Gastroesophageal sphincter (tissue), 4 donors: ENCODE measurements around the gene EHD3. TPM values are rescaled to one million over a fixed set of nuclear protein-coding genes. Genes with fewer than 3 reads are reported as not detected.
A peak's percentile ranks its signal among the peaks of the same experiment; 100 is the strongest.

ENCODE experiments used
- ATAC-seq: fragments of 150-250 bp; one replicate; pipeline ENCODE4 v1.9.1; 2016; ENCODE audit warnings: mild to moderate bottlenecking, moderate library complexity
- H3K27ac ChIP-seq, 4 donors: fragments of 200-600 bp; sonication (generic) in 3 of 4; 1 replicate in 3 of 4; 2 replicates in 1 of 4; pipeline ENCODE4 v1.5.1; 2016 to 2019
- H3K27me3 ChIP-seq: fragments of 200-600 bp; sonication (generic); one replicate; pipeline ENCODE4 v1.5.1; 2019
- H3K36me3 ChIP-seq, 2 donors: fragments of 200-600 bp; sonication (generic); one replicate each; pipeline ENCODE4 v1.5.1; 2019; ENCODE audit warnings: control low read depth in 1 of 2
- H3K4me1 ChIP-seq, 3 donors: fragments of 200-600 bp; sonication (generic); 1 replicate in 2 of 3; 2 replicates in 1 of 3; pipeline ENCODE4 v1.5.1; 2016 to 2019; ENCODE audit warnings: control low read depth in 2 of 3
- H3K4me3 ChIP-seq, 2 donors: fragments of 200-600 bp; sonication (generic); one replicate each; pipeline ENCODE4 v1.5.1; 2019; ENCODE audit warnings: mild to moderate bottlenecking in 1 of 2, moderate library complexity in 1 of 2
- H3K9me3 ChIP-seq, 3 donors: fragments of 200-600 bp; sonication (generic); one replicate each; pipeline ENCODE4 v1.5.1; 2017 to 2019; ENCODE audit warnings: control low read depth in 2 of 3
- CTCF ChIP-seq, 4 experiments: fragments of 200-600 bp in 2 of 4; fragments of 450-650 bp in 2 of 4; sonication (generic) in 1 of 4; IDR thresholded peaks; one replicate each; pipeline ENCODE4 v1.5.1; 2017 to 2019; ENCODE audit warnings: antibody characterized with exemption in 4 of 4, mild to moderate bottlenecking in 2 of 4, moderate library complexity in 2 of 4
- EP300 ChIP-seq: sonication (generic); formaldehyde crosslinking; IDR thresholded peaks from one replicate; pipeline ENCODE4 v1.6.1; 2017; ENCODE audit warnings: antibody characterized with exemption, mild to moderate bottlenecking
- POLR2A ChIP-seq, 2 donors: fragments of 450-650 bp; IDR thresholded peaks; one replicate each; pipeline ENCODE4 v1.6.1; 2017; ENCODE audit warnings: antibody characterized with exemption in 2 of 2, mild to moderate bottlenecking in 2 of 2, moderate library complexity in 1 of 2
- POLR2AphosphoS5 ChIP-seq: sonication (generic); formaldehyde crosslinking; IDR thresholded peaks from one replicate; pipeline ENCODE4 v1.6.1; 2017; ENCODE audit warnings: antibody characterized with exemption
- WGBS, 2 donors: methylation state at CpG; one replicate each; pipeline ENCODE4 v1.1.5; 2018; ENCODE audit warnings: low coverage in 1 of 2; 5-methylcytosine and 5-hydroxymethylcytosine counted together
- total RNA-seq, 4 donors: library from RNA; depleted of rRNA; stranded (reverse); fragments of >200 nt; gene quantifications; one replicate each; pipeline ENCODE4 v1.1.0, GENCODE V29; 2016

EHD3 gene
- total RNA-seq, 4 donors from 2014 or later, result 3.8 to 8.4 (median 4.9) TPM

DNA sequence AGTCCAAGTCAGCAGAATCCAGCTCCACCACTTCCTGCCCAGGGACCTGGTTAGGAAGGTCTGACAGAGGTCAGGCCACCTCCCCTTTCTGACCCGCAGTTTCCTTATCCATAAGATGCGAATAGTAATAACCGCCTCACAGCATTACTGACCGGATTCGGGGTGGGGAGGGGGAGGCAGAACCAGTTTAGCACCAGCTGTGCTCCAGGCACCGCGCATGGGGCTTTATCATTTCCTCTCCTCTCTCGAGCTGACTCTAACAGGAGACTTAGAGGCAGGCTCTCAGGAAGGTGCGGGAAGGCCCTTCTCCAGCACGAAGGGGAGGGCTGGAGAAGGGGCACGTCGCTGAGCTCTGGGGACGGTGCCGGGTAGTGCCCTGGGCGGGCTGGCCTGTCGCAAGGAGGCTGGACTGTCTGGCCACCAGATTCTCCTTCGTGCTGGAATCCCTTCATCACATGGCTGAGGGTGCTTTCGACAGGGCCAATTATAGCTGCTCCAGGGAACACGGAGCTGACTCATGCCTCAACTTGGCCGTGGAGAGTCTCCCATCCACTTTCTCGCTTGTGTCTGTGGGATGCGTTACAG lies 5.7 kb downstream of the EHD3 start:
- peaks cover 0 to 18% (median 10%) of the 10 kb centered on the region in 3 donors for H3K4me1 ChIP-seq
- H3K9me3 ChIP-seq, result no peaks in the 10 kb centered on the region
- H3K4me3 ChIP-seq, result no peak overlapping the region
- TF ChIP-seq CTCF (IDR thresholded peaks at IDR 0.05), result no peak
- TF ChIP-seq POLR2A (IDR thresholded peaks at IDR 0.05), result no peak
- TF ChIP-seq EP300, result no peak
- TF ChIP-seq POLR2AphosphoS5, result no peak
- peak; percentile 72 for ATAC-seq
- H3K27me3 ChIP-seq, result no peaks in the 10 kb centered on the region
- WGBS, 2 donors, result 47% methylated on average over 8 of the region's 22 CpGs; no CpG with 5 or more reads in 1 of the 2 donors
- peaks cover 0 to 5% of the 10 kb centered on the region in 2 donors for H3K36me3 ChIP-seq
- H3K27ac ChIP-seq, result peak overlapping the region in 3 of 4 donors; percentile 54 to 68 (median 65)

DNA sequence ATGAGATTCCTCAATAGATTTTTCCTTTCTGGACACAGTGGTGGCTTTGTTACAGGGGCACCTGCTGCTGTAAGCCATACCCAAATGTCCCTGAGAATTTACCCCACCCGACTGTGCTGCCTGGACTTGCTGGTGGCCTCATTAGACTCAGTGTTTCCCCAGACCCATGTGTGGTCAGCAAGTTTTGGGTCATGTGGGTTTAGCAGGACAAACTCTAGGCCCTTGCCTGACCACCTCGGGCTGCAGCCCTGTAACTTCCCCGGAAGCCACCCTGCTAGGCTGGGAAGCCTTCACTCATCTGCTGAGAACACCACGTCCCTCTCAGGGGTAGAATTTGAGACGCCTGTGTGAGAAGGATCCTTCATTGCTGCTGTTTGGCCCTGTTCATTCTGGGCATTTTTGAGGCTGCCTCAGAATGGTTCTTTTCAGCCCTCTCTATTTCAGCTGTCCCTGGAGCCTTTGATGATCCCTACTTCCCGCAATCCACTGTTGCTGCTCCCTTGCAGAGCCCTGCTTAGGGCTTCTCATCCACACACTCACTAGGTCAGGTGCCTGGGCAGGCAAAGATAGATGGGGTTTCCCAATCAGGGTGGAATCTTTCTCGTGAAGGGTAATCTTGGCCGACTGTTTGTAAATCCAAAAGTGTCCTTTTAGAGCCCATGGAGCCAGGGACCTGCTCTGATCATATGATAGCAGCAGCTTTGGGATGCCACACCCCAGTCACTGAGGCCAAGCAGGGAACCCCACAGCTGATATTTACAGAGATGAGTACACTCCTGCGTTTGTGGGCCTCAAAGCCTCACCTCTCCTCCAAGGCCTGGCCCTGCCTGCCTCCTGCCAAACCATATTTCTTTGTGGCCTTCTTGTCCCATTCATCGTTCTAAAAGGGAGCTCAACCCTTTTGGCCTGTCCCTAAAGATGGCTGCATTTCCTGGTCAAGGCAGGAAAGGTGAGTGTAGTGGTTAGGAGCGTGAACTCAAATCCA lies 6.7 kb downstream of the EHD3 start:
- H3K4me3 ChIP-seq, result no peak overlapping the region
- peaks cover 0 to 10% of the 10 kb centered on the region in 2 donors for H3K36me3 ChIP-seq
- peaks cover 0 to 9% (median 8%) of the 10 kb centered on the region in 3 donors for H3K4me1 ChIP-seq
- H3K27ac ChIP-seq, result peak overlapping the region in 2 of 4 donors; percentile 17 to 65
- ATAC-seq, result peak; percentile 13
- no peaks in the 10 kb centered on the region for H3K27me3 ChIP-seq
- TF ChIP-seq POLR2AphosphoS5 (no peak), CTCF (IDR thresholded peaks at IDR 0.05) (no peak), POLR2A (IDR thresholded peaks at IDR 0.05) (no peak), EP300 (no peak)
- H3K9me3 ChIP-seq, result no peaks in the 10 kb centered on the region
- 73 to 90% methylated on average over 2 to 3 of the region's 11 CpGs for WGBS, 2 donors

GRCh38 chr2:31241625-31242270 lies 7.8 kb downstream of the EHD3 start:
- Histone ChIP-seq H3K4me1 (peaks cover 0 to 9% (median 8%) of the 10 kb centered on the region in 3 donors), H3K4me3 (no peak overlapping the region), H3K27ac (no peak overlapping the region), H3K9me3 (no peaks in the 10 kb centered on the region), H3K27me3 (no peaks in the 10 kb centered on the region), H3K36me3 (peaks cover 0 to 10% of the 10 kb centered on the region in 2 donors)
- WGBS, 2 donors, result 74% methylated on average over 3 of the region's 10 CpGs; no CpG with 5 or more reads in 1 of the 2 donors
- ATAC-seq, result no peak
- TF ChIP-seq EP300 (no peak), POLR2A (IDR thresholded peaks at IDR 0.05) (no peak), POLR2AphosphoS5 (no peak), CTCF (IDR thresholded peaks at IDR 0.05) (no peak)

- H3K9me3 ChIP-seq, result no peaks in the 10 kb centered on the region
- H3K27ac ChIP-seq, result no peak overlapping the region
- H3K4me1 ChIP-seq, result peaks cover 0 to 9% (median 8%) of the 10 kb centered on the region in 3 donors
- no peaks in the 10 kb centered on the region for H3K27me3 ChIP-seq
- no peak for TF ChIP-seq CTCF (IDR thresholded peaks at IDR 0.05)
- H3K36me3 ChIP-seq, result peaks cover 0 to 18% of the 10 kb centered on the region in 2 donors
- 92 to 100% methylated on average over 2 to 5 of the region's 5 CpGs for WGBS, 2 donors
- ATAC-seq, result no peak
- H3K4me3 ChIP-seq, result no peak overlapping the region
Measured at GRCh38 chr2:31243053-31243452, 9.1 kb downstream of the EHD3 start.
